GM12875 (cell line): ENCODE results near the gene KRT15.

Source experiments
- H3K4me3 ChIP-seq: one replicate; pipeline ENCODE4 v1.5.1; 2011; ENCODE audit warnings: low read depth, low read length, control low read depth
- CTCF ChIP-seq: IDR thresholded peaks from 2 replicates; pipeline ENCODE4 v1.5.1; 2011; ENCODE audit warnings: low read depth, mild to moderate bottlenecking, control low read depth, inconsistent platforms, low read length, moderate library complexity, borderline replicate concordance; ENCODE audit not compliant: insufficient read depth

Gene KRT15

GRCh38 chr17:41532947-41533570, 14.4 kb upstream of the KRT15 start:
- no peak for TF ChIP-seq CTCF
- H3K4me3 ChIP-seq: no peak overlapping the region

- no peak overlapping the region for H3K4me3 ChIP-seq
- TF ChIP-seq CTCF: no peak
These were observed 13.3 kb upstream of the KRT15 start for GRCh38 chr17:41531993-41532392.

- H3K4me3 ChIP-seq: no peak overlapping the region
- TF ChIP-seq CTCF: no peak
These were observed 11.7 kb upstream of the KRT15 start for GRCh38 chr17:41530062-41531048.

- H3K4me3 ChIP-seq: no peak overlapping the region
- no peak for TF ChIP-seq CTCF
These were observed 10.8 kb upstream of the KRT15 start for GRCh38 chr17:41529491-41529915.

- no peak for TF ChIP-seq CTCF
- no peak overlapping the region for H3K4me3 ChIP-seq
These were observed 10.3 kb upstream of the KRT15 start for GRCh38 chr17:41528959-41529353.

- no peak for TF ChIP-seq CTCF
- no peak overlapping the region for H3K4me3 ChIP-seq
These were observed 8.7 kb upstream of the KRT15 start for GRCh38 chr17:41527063-41528023.
